ENCODE results near the gene SPAG8. TPM values are rescaled to one million over a fixed set of nuclear protein-coding genes. Genes with fewer than 3 reads are reported as not detected.

SPAG8 gene
- total and polyA plus RNA-seq, 9 of the 15 experiments (the other 6 are each of a cell fraction or from before 2014, with no cell fraction given) = 0.03 to 0.47 (median 0.21) TPM

DNA sequence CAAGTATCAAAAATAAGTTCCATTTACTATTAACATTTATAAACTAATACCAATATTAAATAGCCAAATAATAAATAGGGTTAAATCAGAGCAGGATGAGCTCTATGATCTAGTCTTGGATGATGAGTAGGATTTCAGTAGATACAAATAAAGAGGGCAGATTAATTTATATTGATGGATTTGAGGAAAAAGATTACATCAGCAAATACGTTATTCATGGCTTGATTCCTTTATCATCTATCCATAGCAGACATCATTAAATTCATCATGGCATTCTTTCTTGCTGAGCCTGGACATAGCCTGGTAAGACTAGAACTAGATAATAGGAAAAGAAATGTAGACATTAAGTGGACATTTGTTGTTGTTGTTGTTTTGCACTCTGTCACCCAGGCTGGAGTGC lies 44.6 kb downstream of the SPAG8 start:
- Histone ChIP-seq H3K9me1 (ENCODE audit: control insufficient read depth, insufficient read depth, low read length) (no peaks in the 10 kb centered on the region), H3K36me3 (ENCODE audit: control insufficient read depth, insufficient read depth, low read length) (0 out of 3 replicates have a peak, but pooled peaks cover 4% of the 10 kb centered on the region), H2AFZ (ENCODE audit: low read depth, low read length) (no peak overlapping the region), H3K4me3 (no peak overlapping the region), H3K9me3 (replicated peaks; ENCODE audit: control insufficient read depth, insufficient read depth, low read depth, low read length) (no peaks in the 10 kb centered on the region), H3K27me3 (ENCODE audit: control insufficient read depth in 2 of 2, insufficient read depth in 2 of 2, low read length in 2 of 2) (no peaks in the 10 kb centered on the region), H3K79me2 (ENCODE audit: control insufficient read depth, insufficient read depth, low read length) (peaks cover 28% of the 10 kb centered on the region), H3K9ac (ENCODE audit: insufficient read depth in 1 of 2, low read depth in 2 of 2, low read length in 2 of 2) (no peak overlapping the region), H3K27ac (ENCODE audit: extremely low read depth, low read depth, low read length) (no peak overlapping the region), H3K4me1 (replicated peaks in 1 of 2; ENCODE audit: control insufficient read depth in 2 of 2, insufficient read depth in 2 of 2, low read length in 2 of 2) (peaks cover 0 to 7% of the 10 kb centered on the region in 2 experiments; a peak in 1 of 5 replicates), H4K20me1 (replicated peaks; ENCODE audit: control insufficient read depth, insufficient read depth, low read length) (no peaks in the 10 kb centered on the region), H3K4me2 (ENCODE audit: insufficient read depth, low read length) (no peak overlapping the region)
- WGBS (ENCODE audit: insufficient coverage, low coverage, missing lambda C conversion rate) = 82% methylated on average over 1 of the region's 1 CpG
- intact Hi-C loops (cut with micrococcal nuclease) = no loop called here
- POLR2A ChIA-PET = interaction anchor here (1.0 kb wide), 1 partner anchor 8 kb away, joined by 3 read pairs; no protein-coding TSS in a partner anchor
- no TSS peak for BruUV-seq (replicated peaks)
- DNase-seq (ENCODE audit: extremely low read depth in 1 of 4, low spot score in 3 of 4) (no peak), ATAC-seq (no peak), FAIRE-seq (no peak)
- in situ Hi-C loops (cut with MboI) = no loop called here
- TF ChIP-seq ZNF316 (IDR thresholded peaks at IDR 0.05) = peak; percentile 59
- TF ChIP-seq SMARCC2 (IDR thresholded peaks at IDR 0.05; ENCODE audit: low read depth) = no peak
- TF ChIP-seq, protein P1, sequence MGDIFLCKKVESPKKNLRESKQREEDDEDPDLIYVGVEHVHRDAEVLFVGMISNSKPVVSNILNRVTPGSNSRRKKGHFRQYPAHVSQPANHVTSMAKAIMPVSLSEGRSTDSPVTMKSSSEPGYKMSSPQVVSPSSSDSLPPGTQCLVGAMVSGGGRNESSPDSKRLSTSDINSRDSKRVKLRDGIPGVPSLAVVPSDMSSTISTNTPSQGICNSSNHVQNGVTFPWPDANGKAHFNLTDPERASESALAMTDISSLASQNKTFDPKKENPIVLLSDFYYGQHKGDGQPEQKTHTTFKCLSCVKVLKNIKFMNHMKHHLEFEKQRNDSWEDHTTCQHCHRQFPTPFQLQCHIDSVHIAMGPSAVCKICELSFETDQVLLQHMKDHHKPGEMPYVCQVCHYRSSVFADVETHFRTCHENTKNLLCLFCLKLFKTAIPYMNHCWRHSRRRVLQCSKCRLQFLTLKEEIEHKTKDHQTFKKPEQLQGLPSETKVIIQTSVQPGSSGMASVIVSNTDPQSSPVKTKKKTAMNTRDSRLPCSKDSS (IDR thresholded peaks at IDR 0.05; ENCODE audit: low read depth, partially characterized antibody) = no peak
- CTCF ChIA-PET (ENCODE audit: low intra/inter-chr PET ratio) = no interaction called here

DNA sequence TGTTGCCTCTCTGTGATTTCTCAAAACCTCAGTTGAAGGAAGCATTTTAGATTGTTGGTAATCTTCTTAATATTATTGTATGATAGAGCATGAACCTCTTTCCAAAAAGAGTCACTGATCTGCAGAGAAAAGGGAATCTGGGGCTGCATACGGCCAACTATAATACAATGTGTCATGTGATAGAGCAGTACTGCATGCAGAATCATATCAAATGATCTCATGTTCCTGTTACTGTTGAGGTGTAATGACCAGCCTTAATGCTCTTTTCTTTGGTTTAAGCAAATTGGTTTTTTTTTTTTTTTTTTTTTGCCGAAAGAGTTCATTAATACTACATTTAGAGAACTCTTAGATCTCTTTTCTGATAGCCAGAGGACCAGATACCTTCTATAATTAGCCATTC lies 45.1 kb downstream of the SPAG8 start:
- Histone ChIP-seq H3K27ac (ENCODE audit: extremely low read depth, low read depth, low read length) (no peak overlapping the region), H3K9me3 (replicated peaks; ENCODE audit: control insufficient read depth, insufficient read depth, low read depth, low read length) (no peaks in the 10 kb centered on the region), H4K20me1 (replicated peaks; ENCODE audit: control insufficient read depth, insufficient read depth, low read length) (no peaks in the 10 kb centered on the region), H3K4me3 (no peak overlapping the region), H2AFZ (ENCODE audit: low read depth, low read length) (no peak overlapping the region), H3K9me1 (ENCODE audit: control insufficient read depth, insufficient read depth, low read length) (no peaks in the 10 kb centered on the region), H3K9ac (ENCODE audit: insufficient read depth in 1 of 2, low read depth in 2 of 2, low read length in 2 of 2) (no peak overlapping the region), H3K4me1 (replicated peaks in 1 of 2; ENCODE audit: control insufficient read depth in 2 of 2, insufficient read depth in 2 of 2, low read length in 2 of 2) (peaks cover 0 to 7% of the 10 kb centered on the region in 2 experiments; a peak in 1 of 5 replicates), H3K79me2 (ENCODE audit: control insufficient read depth, insufficient read depth, low read length) (peaks cover 32% of the 10 kb centered on the region), H3K36me3 (ENCODE audit: control insufficient read depth, insufficient read depth, low read length) (0 out of 3 replicates have a peak, but pooled peaks cover under 1% of the 10 kb centered on the region), H3K27me3 (ENCODE audit: control insufficient read depth in 2 of 2, insufficient read depth in 2 of 2, low read length in 2 of 2) (no peaks in the 10 kb centered on the region), H3K4me2 (ENCODE audit: insufficient read depth, low read length) (no peak overlapping the region)
- FAIRE-seq (no peak), DNase-seq (ENCODE audit: extremely low read depth in 1 of 4, low spot score in 3 of 4) (no peak), ATAC-seq (no peak)
- no TSS peak for BruUV-seq (replicated peaks)
- ChIA-PET POLR2A (interaction anchor here (1.0 kb wide), 1 partner anchor 9 kb away, joined by 3 read pairs; no protein-coding TSS in a partner anchor), CTCF (ENCODE audit: low intra/inter-chr PET ratio) (no interaction called here)
- intact Hi-C loops (cut with micrococcal nuclease) (no loop called here), in situ Hi-C loops (cut with MboI) (no loop called here)
- 67% methylated on average over 1 of the region's 2 CpGs for WGBS (ENCODE audit: insufficient coverage, low coverage, missing lambda C conversion rate)

Data from K562 (cell line).